NCI-H526 (cell line): ENCODE data around the gene CNDP1.
"Not testable (repeated sequence)": the region's sequence is repeated elsewhere in the genome, so short reads cannot be mapped to it uniquely, and the experiment has no call there.

Source experiments
- DNase-seq, 2 experiments: peaks; one replicate each; lab custom pipeline; 2025; lab: John Stamatoyannopoulos, UW

CNDP1 gene

DNA sequence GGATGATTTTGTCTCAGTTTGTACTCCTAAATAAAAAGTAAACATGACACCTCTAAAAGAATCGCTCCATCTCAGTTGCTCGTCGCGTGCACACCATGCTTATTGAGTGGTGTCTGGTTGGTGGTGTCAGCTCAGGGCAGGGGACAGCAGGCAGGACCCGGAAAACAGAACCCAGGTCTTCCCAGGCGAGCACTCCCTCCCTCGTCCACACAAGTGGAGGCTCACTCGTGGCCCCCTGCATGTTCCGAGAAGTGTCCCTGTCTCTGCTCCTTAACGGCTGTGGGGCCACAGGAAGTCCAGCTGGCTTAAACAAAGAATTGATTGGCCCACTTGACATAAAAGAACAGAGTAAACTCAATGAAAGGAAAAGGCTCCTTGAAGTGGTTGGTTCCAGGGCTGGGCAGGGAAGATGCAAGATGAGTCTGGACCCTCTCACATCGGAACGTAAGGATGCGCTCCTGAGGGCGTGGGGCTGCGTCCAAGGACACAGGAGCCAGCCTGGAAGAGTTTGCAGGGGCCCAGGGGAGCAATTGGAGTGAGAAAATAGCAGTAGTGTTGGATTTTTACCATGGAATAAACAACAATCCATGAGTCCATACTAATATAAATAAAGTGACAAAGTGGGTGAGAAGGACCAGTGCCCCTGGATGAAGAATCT lies 13.1 kb upstream of the CNDP1 start:
- no peak for DNase-seq

DNA sequence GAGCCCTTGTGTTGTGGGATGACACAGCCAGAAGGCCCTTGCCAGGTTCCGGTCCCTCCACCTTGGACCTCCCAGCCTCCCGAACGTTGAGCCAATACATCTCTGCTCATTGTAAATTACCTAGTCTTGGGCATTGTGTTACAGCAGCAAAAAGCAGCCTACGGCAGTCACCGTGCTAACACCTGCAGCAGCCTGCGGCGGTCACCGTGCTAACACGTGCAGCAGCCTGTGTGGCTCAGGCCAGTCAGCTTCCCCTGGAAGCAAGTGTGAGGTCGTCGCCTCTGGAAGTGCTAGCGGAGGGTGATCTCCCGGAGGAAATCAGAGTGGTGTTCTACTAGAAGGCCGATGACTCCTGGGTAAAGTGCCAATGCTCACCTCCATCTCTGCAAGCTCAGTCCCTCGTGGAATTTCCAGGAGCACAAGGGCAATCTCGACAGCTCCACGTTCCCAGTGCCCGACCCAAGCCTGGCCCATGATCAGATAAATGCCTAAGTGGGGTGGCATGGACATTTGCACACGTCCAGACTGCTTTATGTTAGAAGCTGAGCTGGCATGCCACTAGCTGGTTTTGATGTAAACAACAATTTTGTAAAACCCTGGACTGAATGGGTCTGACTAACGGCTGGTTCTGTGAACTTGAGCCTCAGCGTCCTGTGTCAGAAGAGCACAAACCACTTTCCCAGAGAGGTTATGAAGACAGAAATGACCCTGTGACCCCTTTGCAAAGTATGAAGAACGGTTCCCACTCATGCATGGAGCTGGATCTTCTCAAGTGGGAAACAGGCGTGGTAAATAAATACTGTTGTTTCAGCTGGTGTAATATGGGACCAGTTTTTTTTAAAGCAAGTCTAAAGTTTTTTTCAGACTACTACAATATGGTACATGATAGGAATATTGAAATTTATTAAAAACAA lies 11.4 kb upstream of the CNDP1 start:
- DNase-seq, result no peak

DNA sequence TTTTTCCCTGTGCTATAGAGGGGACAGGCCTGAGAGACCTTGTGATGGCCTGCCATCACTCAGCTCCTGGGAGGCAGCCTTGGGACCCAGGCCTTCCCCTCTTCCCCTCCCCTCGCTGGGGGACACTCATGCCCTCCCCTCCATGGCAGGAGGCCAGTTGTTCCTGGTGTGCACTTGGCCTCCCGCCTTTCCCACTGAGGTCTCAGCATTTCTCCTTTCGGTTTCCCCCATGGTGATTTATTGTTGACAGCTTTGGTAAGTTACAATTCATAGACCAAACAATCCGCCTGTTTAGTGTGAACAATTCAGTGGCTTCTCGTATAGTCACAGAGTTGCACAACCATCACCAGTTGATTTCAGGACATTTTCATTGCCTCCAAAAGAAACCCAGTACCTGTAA lies 10.2 kb upstream of the CNDP1 start:
- no peak for DNase-seq

DNA sequence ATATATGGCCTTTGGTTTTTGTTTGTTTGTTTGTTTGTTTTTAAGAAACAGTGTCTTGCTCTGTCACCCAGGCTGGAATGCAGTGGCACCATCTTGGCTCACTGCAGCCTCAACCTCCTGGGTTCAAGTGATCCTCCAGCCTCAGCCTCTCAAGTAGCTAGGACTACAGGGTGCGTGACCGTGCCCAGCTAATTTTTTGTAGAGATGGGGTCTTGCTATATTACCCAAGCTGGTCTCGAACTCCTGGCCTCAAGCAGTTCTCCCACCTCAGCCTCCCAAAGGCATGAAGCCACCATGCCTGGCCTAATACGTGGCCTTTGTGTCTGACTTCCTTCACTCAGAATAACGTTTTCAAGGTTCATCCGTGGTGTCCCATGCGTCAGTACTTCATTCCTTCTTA lies 9.4 kb upstream of the CNDP1 start:
- not testable (repeated sequence) for DNase-seq

DNA sequence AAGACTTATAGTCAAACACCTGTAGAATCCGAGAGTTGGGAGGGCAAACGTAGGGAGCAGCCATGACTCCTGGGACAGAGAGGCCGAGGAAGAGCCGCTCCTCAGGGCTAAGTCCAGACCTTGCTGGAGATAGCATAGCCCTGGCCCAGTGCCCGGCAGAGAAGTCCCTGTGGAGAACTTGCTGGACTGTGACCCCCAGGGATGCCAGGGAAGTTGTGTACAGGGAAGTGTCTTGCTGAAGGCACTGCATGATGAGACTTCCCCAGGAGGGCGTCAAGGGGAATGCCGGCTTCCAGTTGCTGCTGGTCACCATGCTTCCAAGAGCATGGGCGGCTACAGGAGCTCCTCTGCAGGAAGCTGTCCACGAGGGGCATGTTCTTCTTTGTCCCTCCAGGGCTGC lies 8.6 kb upstream of the CNDP1 start:
- no peak for DNase-seq

DNA sequence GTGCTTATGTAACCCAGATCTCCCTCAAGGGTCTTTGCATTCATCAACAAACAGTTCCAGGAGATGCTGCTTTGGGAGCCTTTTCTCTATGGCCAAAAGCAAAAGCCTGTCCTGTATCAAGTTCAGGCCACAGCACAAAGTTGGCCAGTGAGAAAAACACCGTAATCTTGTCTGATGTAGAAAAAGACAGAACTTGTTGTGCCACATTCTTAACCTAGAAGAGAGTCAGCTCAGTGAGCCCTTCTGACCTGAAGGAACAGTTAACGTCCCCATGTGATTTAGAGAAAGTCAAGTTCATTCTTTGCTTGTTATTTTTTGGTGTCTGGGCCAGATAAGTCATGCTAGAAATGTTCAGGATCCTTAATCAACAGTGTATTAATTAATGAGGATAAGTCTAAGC lies 7.8 kb upstream of the CNDP1 start:
- no peak for DNase-seq

DNA sequence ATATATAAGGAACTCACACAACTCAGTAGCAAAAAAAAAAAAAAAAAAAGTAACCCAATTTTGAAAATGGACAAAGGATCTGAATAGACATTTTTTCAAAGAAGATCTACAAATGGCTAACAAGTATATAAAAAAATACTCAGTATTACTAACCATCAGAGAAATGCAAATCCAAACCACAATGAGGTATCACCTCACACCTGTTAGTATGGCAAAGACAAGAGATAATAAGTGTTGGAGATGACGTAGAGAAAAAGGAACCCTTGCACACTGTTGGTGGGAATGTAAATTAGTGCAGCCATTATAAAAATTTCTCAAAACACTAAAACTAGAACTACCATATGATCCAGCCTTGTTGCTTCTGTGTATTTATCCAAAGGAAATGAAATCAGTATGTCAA lies 5.8 kb upstream of the CNDP1 start:
- DNase-seq, result peak in 1 of 2 experiments; percentile 34

DNA sequence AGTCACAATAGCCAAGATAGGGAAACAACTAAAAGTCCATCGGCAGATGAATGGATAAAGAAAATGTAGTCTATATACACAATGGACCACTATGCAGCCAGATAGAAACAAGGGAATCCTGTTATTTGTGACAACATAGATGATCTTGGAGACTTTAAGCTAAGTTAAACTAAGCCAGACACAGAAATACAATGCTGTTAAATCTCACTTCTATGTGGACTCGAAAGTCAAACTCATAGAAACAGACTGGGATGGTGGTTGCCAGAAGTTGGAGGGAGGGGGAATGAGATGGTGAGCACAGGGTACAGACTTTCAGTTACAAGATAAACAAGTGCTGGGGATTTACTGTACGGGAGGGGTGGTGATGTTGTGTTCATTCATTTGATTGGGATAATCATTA lies 5.4 kb upstream of the CNDP1 start:
- no peak for DNase-seq

DNA sequence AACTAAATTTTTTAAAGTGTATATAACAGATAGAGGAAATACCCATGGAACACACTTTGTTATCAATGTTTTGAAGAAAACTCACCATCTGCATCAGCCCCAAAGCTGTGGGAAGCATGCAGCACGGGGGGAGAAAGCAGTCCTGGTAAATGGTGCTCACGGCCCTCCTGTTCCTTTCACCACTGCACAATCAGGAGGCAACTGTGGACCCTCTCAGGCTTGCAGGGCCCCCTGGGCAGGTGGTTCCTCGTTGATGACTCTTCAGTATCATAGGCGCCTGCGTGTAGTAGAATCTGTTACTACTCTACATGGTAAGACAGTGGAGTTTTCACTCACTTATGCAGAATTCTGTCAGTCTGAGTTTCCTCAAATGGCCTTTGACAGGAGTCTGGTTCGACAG lies 4.9 kb upstream of the CNDP1 start:
- DNase-seq, result no peak

DNA sequence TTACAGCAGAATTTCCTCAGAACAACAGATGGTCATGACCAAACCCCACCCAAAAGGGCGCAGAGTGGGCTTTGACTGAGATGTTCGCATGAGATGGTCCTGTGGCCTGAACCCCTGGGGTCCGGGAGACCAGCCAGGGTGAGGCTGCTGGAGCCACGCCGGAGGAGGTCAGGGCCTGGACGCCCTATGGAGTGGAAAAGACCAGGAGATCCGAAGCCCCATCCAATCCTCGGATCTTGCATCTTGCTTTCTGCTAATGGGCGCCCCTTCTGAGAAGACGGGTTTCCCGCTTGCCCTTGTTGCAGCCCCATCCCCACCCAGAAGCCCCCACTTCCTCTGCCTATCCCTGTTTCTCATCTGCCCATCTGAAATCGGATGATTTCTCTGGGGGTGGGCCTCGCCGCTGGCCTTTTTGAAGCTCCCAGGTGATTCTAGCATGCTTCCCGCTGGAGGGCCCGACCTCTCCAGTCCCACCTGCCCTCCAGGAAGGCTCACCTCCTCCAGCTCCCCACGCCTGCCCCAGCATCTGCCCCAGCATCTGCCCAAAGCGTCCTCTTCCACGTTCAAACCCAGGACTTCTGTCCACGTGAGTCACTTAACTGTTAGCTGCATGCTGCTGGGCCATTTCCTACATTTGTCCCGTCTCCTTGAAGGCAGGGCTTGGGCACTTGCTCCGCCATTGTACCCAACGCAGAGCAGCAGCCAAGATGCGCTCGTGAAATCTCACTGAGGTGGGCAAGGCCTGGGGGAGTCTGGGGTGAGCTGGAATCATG lies 4.3 kb upstream of the CNDP1 start:
- DNase-seq, result no peak

DNA sequence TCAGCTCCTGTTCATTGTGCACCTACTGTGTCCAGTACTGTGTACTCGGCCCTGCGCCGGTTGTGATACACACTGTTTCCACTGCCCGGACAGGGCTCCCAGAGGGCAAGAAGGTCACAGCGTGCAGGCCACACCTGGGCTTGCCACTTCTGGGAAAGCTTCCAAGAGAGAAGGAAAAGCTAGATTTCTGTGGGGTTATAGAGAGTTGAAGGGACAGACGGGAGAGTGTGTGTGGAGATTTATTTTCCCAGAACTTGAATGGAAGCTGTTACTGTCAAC lies 3.8 kb upstream of the CNDP1 start:
- DNase-seq, result no peak

DNA sequence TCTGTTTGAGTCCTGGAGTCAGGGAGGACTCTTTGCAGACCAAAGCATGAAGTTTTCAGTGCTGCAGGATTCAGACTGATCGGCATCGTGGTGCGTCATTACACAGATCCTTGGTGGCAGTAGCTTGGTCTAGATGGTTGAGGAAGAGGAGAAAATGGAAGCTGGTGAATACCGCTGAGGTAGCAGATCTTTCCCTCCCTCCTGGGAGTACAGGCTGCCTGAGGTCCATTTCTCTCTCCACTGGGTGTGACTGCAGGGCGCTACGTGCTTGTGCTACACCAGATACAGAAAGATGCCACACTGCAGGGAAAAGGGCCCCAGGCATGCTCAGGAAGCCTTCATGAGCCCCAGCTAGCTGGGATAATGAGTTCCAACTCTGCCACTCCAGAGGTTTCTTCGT lies 3.3 kb upstream of the CNDP1 start:
- DNase-seq, result no peak

DNA sequence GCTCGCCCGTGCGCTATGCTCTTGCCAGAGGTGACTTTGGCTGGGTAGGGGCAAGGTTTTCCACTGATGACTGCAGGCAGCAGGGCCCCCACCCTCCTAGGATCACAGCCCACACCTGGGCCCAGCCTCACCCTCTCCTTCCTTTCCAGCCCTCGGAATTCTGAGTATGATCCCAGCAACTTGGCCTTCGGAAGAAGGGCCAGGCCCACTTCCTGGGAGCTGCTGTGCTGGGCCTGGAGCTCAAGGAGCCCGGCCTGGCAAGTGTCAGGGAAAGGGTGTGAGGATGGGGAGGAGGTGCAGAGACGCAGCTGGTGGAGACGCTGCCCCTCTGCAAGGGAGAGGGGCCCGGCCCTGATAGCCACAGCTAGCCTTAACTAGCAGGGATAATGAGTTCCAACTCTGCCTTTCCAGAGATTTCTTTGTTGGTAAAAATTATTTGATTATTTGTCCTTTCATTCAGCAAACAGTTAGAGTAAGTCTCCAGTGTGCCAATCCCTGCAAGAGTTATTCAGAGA lies 1.7 kb upstream of the CNDP1 start:
- DNase-seq, result no peak

DNA sequence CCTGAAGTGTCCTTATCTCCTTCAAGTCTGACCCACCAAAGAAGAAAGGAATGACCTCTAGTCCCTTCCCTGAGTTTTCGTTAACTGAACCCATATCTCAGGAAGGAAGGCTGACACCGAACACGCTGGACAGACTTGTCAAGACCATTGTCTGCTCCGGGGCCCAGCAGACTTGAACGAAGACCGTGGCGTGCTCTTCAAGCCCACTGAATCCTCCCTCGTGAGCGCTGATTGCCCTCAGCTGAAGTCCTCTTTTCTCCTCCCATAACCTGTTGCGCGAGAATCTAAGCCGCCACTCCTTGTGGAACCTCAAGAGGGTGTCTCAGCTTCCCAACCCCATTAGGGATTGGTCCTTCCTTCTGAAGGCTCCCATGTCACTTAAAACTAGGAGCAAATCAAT lies 634 bp upstream of the CNDP1 start:
- no peak for DNase-seq

DNA sequence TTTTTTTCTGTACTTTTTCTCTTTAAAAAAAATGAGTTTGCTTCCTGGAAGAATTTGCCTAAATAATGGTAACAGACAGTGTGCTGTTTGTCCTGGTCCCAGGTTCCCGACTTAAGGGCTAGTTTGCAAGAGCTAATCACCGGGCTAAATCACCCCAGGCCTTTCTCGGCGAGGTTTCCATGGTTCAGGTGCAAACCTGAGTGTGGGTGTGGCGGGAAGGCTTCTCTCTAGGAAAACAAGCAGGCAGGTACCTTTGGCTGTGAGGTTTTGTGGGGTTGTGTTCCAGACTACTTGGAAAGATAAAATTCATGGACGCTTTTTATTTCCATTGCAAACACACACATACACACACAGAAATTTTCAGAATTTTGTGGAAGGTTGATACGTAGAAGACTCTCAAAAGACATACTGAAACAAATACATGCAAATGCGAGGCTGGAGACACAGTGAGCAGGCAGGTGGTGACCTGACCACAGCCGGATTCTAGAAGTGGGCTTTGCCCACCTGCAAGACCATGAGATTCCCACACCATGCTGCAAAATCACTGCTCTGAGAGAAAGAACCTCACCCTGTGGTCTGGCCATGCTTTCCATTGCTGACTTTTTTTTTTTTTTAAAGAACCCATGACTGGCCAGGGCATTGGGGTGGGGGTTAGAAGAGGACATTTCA lies 815 bp downstream of the CNDP1 start:
- peak; percentile 93 to 96 for DNase-seq

DNA sequence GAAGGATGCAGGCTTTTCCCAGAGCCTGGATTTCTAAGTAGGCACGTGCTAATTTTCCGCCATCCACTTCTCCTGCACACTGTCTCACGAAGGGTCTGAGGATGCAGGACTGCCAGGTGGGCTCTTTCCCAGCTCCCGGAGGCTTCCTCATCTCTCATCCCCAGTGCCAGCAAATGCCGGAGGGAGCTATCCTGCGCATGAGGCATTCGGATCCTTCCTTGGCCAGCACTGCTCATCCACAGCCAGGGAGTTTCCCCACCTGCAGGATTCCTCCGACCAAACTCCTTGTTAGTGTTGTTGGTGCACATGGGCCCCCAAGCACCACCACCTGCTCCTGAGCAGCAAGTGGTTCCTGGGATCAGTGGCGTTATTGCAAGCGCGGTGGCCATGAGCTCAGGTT lies 5.0 kb downstream of the CNDP1 start:
- DNase-seq, result no peak

DNA sequence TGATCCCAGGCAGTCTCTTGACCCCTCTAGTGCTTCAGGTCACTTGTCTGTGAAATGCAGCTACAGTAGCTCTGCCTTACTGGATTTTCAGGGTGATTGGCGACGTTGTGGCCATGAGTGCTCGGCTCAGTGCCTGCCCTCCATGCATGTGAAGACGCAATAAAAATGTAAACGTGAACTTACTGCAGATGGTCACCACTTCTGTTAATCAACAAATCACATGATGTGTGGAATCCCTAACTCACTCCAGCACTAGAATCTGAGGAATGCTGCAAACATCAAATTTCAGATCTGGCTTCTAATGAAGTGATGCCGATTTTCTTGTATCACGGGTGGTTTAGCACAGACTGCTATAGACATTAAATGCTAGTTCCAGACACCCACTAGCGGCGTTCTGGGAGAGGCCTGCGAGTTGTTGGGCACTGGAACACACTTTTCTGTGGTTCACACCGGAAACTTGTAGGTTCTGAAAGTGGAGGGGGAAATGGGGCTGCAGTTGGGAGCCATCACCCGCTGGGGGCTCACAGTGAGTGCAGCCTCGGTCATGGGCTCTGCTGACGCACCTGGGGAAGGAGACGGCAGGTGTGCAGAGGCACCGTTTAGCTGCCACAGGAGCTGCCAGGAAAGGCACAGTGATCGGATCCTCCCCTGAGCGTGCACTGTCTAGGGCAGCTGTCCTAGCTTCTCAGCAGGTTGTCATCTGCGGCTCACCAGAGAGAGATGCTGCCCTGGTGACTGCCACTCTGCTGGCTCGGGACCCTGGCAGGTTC lies 6.5 kb downstream of the CNDP1 start:
- DNase-seq, result peak in 1 of 2 experiments; percentile 66

DNA sequence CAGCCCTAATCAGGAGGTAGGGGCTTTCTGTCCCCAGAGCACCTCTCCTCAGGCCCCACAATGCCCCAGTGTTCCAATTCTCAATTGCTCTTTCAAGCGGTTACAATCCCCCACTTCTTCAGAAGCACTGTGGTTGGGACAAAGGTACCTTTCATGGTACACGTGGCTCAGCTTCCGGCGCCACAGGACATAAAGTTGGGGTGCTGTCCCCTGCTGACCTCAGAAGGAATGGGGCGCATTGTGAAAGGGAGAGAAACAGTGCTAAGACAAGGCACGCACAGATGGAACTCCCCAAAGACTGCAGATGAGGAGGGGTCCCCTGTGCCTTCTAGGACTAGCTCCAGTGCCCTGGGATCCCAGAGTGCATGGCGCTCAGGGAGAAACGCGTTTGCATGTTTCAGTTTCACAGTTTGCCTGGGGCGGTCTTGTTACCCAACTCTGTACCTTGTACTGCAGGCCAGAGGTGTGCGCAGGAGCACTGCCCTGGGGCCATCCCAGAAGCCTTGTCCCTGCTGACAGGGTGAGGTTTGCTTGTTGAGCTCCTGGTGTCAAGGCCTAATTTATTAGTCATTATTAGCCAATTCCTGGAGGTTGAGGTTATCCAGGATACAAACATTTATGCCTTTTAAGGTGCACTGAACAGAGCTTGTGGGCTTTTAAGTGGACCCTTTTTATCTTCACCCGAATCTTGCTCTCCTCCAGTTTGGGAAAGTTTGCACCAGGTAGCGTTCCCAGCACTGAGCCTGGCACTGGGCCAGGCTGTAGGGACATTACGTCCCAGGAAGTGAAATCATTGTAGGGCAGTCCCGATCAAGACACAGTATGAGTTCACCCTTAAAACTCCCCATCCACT lies 7.6 kb downstream of the CNDP1 start:
- DNase-seq, result peak; percentile 44 to 76

DNA sequence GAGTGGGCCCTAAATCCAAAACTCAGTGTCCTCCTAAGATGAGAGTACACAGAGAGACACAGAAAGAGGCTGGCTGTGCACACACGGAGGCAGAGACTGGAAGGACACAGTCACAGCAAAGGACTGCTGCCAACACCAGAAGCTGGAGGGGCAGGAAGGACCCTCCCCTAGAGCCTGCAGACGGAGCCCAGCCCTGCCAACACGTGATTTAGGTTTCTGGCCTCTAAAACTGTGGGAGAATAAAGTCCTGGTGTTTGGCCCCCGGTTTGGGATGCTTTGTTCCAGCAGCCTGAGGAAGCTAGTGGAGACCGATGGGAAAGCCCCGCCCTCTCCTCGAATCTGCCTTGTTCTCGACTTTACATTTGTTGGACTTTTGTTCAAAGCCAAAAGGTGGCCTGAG lies 10.6 kb downstream of the CNDP1 start:
- DNase-seq, result no peak

DNA sequence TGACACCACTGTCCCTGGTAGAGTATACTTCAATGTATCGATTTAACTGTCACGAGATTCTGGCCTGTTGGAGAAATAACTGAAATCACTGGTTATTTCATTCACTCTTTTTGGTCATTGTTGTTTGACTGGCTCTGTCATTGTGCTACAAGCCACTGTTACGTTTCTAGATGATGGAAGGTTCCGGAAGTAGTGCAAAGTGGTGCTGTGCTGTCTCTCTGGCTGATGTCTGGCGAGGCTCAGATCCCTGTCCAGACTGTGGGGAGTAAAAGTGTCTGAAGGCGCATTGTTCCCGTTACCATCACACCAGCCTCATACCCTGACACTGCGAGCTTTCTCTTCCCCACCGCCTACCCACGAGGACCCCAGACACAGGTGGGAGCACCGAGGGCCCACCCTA lies 11.7 kb downstream of the CNDP1 start:
- no peak for DNase-seq
